ENCODE results near the gene RHOH. TPM values are rescaled to one million over a fixed set of nuclear protein-coding genes. Genes with fewer than 3 reads are reported as not detected.
A peak's percentile ranks its signal among the peaks of the same experiment; 100 is the strongest.

The RHOH gene
- total and polyA plus RNA-seq, 10 of the 15 experiments (the other 5 are each of a cell fraction or from before 2014, with no cell fraction given): 46.5 to 120 (median 57.9) TPM

DNA sequence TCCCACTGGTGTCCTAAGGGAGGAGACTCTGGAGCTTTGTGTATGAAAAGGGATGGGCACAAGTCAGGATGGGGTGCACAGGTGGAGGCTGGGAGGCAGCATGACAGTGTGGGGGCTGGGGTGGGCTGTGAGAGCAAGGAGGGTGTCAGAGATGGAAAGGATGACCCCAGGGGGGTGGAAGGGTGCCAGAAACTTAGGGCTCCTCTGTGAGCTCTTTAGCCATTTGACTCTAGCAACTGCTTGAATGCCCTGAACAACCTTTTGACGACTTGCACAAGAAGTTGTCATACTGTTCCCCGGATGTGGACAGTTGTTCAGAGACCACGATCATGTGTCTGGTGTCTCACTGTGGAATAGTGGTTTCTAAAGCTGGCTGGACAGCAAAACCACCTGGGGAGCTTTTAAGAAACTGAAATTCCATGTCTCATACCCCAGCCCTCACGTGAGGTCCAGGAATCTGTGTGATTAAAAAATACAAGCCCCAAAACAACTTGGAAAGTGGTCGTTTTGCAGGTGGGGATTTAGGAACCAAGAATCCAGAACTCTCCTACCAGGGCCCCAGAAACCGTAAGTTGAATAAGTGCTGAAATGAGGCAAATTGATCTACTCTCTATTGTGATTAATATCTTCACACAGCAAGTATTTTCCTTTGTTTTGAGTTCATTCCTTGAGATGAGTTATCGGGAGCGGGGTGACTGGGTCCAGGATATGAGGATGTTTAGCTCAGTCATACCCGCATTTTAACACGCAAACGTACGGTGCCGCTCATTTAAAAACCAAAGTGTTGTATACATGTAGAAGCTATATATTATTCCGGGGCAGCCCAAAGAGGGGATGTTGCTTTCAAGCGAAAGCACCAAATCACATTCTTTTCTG is 3.4 kb downstream of the RHOH start:
- FAIRE-seq (peak; percentile 89), ATAC-seq (peak; percentile 52), DNase-seq (ENCODE audit: low read depth, low spot score) (peak; percentile 93)
- ChIA-PET RAD21 (ENCODE audit: unreplicated experiment) (interaction anchor here (0.5 to 18.0 kb wide), 15 partner anchors 8 to 1763 kb away, joined by 3 to 356 read pairs (median 8); no protein-coding TSS in a partner anchor), SMC1A (ENCODE audit: uncharacterized antibody, unreplicated experiment) (interaction anchor here (0.7 to 20.3 kb wide), 15 partner anchors 8 to 473 kb away, joined by 3 to 374 read pairs (median 5); no protein-coding TSS in a partner anchor), POLR2A (interaction anchor here (0.8 to 12.0 kb wide), 15 partner anchors 8 to 427 kb away, joined by 3 to 214 read pairs (median 6); partner anchors contain the start of gene N4BP2), CTCF (interaction anchor here (0.6 to 1.9 kb wide), 15 partner anchors 8 to 117 kb away, joined by 3 to 17 read pairs (median 4); no protein-coding TSS in a partner anchor)
- peak overlapping the region; percentile 99 for H3K9ac ChIP-seq (ENCODE audit: control insufficient read depth, insufficient read depth, low read length)
- BruUV-seq (replicated peaks): no TSS peak
- WGBS (ENCODE audit: insufficient coverage, insufficient replicate concordance, low lambda C conversion rate, missing lambda C conversion rate): 1% methylated on average over 15 of the region's 15 CpGs
- no peaks in the 10 kb centered on the region for H3K9me3 ChIP-seq (replicated peaks; ENCODE audit: control insufficient read depth, insufficient read depth, low read length)
- peak overlapping the region; percentile 88 for H3K4me3 ChIP-seq
- in situ Hi-C loops (cut with MboI): loop anchor here (5.0 to 25.0 kb wide), 3 partner anchors 107 to 1388 kb away; partner anchors contain the start of genes SMIM14 and TLR1
- no peaks in the 10 kb centered on the region for H3K27me3 ChIP-seq (replicated peaks in 1 of 2; ENCODE audit: control insufficient read depth in 2 of 2, insufficient read depth in 2 of 2, low read length in 1 of 2)
- H3K36me3 ChIP-seq (ENCODE audit: control insufficient read depth in 2 of 2, insufficient read depth in 2 of 2, low read length in 1 of 2): no peaks in the 10 kb centered on the region; a peak in 1 of 4 replicates
- intact Hi-C loops (cut with micrococcal nuclease; ENCODE audit: unreplicated experiment): loop anchor here (1.0 to 10.0 kb wide), 8 partner anchors 13 to 1155 kb away; no protein-coding TSS in a partner anchor
- H3K4me2 ChIP-seq (ENCODE audit: control insufficient read depth, insufficient read depth): peak overlapping the region; percentile 75
- peaks cover 8% of the 10 kb centered on the region for H3K4me1 ChIP-seq (ENCODE audit: control insufficient read depth, insufficient read depth, low read length)
- H4K20me1 ChIP-seq (ENCODE audit: control insufficient read depth, insufficient read depth): no peaks in the 10 kb centered on the region; the same call in 1 of the 2 replicates
- peak overlapping the region; percentile 92 for H3K27ac ChIP-seq (ENCODE audit: control insufficient read depth, insufficient read depth)
- no peak overlapping the region for H2AFZ ChIP-seq (ENCODE audit: control insufficient read depth, low read depth, low read length)
- H3K79me2 ChIP-seq (ENCODE audit: control insufficient read depth, insufficient read depth, low read length): peaks cover 98% of the 10 kb centered on the region
- TF ChIP-seq NR2F1 (conservative IDR thresholded peaks at IDR 0.05) (peak; percentile 71), SREBF1 (IDR thresholded peaks at IDR 0.05; ENCODE audit: low read length) (no peak), SMC3 (IDR thresholded peaks at IDR 0.05; ENCODE audit: borderline replicate concordance, low read length) (peak; percentile 10; the same call in 1 of the 2 replicates), NFYB (IDR thresholded peaks at IDR 0.05; ENCODE audit: insufficient read depth, low read depth, low read length) (0 out of 2 replicates have a peak, but pooled peaks have one; percentile 21), ZNF24 (IDR thresholded peaks at IDR 0.05) (peak; percentile 25; the same call in 1 of the 2 replicates), WRNIP1 (IDR thresholded peaks at IDR 0.05; ENCODE audit: borderline replicate concordance, low read depth, low read length) (peak; percentile 80; the same call in 1 of the 2 replicates), TCF3 (IDR thresholded peaks at IDR 0.05; ENCODE audit: borderline replicate concordance, insufficient read depth, low read depth, low read length) (no peak; the same call in 1 of the 2 replicates), CREM (IDR thresholded peaks at IDR 0.05; ENCODE audit: low read depth) (peak; percentile 89), MEF2B (IDR thresholded peaks at IDR 0.05; ENCODE audit: partially characterized antibody, poor library complexity, severe bottlenecking) (peak; percentile 65)
- TF ChIP-seq, protein P1, sequence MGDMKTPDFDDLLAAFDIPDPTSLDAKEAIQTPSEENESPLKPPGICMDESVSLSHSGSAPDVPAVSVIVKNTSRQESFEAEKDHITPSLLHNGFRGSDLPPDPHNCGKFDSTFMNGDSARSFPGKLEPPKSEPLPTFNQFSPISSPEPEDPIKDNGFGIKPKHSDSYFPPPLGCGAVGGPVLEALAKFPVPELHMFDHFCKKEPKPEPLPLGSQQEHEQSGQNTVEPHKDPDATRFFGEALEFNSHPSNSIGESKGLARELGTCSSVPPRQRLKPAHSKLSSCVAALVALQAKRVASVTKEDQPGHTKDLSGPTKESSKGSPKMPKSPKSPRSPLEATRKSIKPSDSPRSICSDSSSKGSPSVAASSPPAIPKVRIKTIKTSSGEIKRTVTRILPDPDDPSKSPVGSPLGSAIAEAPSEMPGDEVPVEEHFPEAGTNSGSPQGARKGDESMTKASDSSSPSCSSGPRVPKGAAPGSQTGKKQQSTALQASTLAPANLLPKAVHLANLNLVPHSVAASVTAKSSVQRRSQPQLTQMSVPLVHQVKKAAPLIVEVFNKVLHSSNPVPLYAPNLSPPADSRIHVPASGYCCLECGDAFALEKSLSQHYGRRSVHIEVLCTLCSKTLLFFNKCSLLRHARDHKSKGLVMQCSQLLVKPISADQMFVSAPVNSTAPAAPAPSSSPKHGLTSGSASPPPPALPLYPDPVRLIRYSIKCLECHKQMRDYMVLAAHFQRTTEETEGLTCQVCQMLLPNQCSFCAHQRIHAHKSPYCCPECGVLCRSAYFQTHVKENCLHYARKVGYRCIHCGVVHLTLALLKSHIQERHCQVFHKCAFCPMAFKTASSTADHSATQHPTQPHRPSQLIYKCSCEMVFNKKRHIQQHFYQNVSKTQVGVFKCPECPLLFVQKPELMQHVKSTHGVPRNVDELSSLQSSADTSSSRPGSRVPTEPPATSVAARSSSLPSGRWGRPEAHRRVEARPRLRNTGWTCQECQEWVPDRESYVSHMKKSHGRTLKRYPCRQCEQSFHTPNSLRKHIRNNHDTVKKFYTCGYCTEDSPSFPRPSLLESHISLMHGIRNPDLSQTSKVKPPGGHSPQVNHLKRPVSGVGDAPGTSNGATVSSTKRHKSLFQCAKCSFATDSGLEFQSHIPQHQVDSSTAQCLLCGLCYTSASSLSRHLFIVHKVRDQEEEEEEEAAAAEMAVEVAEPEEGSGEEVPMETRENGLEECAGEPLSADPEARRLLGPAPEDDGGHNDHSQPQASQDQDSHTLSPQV (IDR thresholded peaks at IDR 0.05): 0 out of 2 replicates have a peak, but pooled peaks have one; percentile 13
- TF ChIP-seq, protein P2, sequence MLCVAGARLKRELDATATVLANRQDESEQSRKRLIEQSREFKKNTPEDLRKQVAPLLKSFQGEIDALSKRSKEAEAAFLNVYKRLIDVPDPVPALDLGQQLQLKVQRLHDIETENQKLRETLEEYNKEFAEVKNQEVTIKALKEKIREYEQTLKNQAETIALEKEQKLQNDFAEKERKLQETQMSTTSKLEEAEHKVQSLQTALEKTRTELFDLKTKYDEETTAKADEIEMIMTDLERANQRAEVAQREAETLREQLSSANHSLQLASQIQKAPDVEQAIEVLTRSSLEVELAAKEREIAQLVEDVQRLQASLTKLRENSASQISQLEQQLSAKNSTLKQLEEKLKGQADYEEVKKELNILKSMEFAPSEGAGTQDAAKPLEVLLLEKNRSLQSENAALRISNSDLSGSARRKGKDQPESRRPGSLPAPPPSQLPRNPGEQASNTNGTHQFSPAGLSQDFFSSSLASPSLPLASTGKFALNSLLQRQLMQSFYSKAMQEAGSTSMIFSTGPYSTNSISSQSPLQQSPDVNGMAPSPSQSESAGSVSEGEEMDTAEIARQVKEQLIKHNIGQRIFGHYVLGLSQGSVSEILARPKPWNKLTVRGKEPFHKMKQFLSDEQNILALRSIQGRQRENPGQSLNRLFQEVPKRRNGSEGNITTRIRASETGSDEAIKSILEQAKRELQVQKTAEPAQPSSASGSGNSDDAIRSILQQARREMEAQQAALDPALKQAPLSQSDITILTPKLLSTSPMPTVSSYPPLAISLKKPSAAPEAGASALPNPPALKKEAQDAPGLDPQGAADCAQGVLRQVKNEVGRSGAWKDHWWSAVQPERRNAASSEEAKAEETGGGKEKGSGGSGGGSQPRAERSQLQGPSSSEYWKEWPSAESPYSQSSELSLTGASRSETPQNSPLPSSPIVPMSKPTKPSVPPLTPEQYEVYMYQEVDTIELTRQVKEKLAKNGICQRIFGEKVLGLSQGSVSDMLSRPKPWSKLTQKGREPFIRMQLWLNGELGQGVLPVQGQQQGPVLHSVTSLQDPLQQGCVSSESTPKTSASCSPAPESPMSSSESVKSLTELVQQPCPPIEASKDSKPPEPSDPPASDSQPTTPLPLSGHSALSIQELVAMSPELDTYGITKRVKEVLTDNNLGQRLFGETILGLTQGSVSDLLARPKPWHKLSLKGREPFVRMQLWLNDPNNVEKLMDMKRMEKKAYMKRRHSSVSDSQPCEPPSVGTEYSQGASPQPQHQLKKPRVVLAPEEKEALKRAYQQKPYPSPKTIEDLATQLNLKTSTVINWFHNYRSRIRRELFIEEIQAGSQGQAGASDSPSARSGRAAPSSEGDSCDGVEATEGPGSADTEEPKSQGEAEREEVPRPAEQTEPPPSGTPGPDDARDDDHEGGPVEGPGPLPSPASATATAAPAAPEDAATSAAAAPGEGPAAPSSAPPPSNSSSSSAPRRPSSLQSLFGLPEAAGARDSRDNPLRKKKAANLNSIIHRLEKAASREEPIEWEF (IDR thresholded peaks at IDR 0.05; ENCODE audit: insufficient replicate concordance, low read depth, low read length): peak; percentile 50

Measured in GM12878 (cell line).